Measurements from ENCODE around the gene CDCA3.
A peak's percentile ranks its signal among the peaks of the same experiment; 100 is the strongest.

Gene CDCA3

GRCh38 chr12:6824085-6824775, 26.9 kb downstream of the CDCA3 start:
- no peak overlapping the region for H3K27ac Mint-ChIP-seq
- H3K4me3 Mint-ChIP-seq: peak overlapping the region; percentile 77
- TF ChIP-seq CTCF (IDR thresholded peaks at IDR 0.05): no peak
- peaks cover 88% of the 10 kb centered on the region for H3K4me1 Mint-ChIP-seq
- DNase-seq: no peak
- H3K9me3 Mint-ChIP-seq: no peaks in the 10 kb centered on the region
- peaks cover 12% of the 10 kb centered on the region for H3K36me3 Mint-ChIP-seq (ENCODE audit: low read depth)
- peaks cover 16% of the 10 kb centered on the region for H3K27me3 Mint-ChIP-seq (ENCODE audit: low read depth, poor library complexity)

GRCh38 chr12:6823182-6824084, 27.7 kb downstream of the CDCA3 start:
- no peaks in the 10 kb centered on the region for H3K9me3 Mint-ChIP-seq
- H3K4me1 Mint-ChIP-seq: peaks cover 94% of the 10 kb centered on the region
- H3K27me3 Mint-ChIP-seq (ENCODE audit: low read depth, poor library complexity): peaks cover 16% of the 10 kb centered on the region
- no peak for DNase-seq
- peak overlapping the region; percentile 90 for H3K4me3 Mint-ChIP-seq
- peak overlapping the region; percentile 41 for H3K27ac Mint-ChIP-seq
- no peak for TF ChIP-seq CTCF (IDR thresholded peaks at IDR 0.05)
- peaks cover 12% of the 10 kb centered on the region for H3K36me3 Mint-ChIP-seq (ENCODE audit: low read depth)

- Mint-ChIP-seq H3K9me3 (no peaks in the 10 kb centered on the region), H3K4me1 (peaks cover 97% of the 10 kb centered on the region), H3K27ac (peak overlapping the region; percentile 46), H3K36me3 (ENCODE audit: low read depth) (peaks cover 12% of the 10 kb centered on the region), H3K4me3 (peak overlapping the region; percentile 90), H3K27me3 (ENCODE audit: low read depth, poor library complexity) (peaks cover 16% of the 10 kb centered on the region)
- no peak for TF ChIP-seq CTCF (IDR thresholded peaks at IDR 0.05)
- DNase-seq: no peak
Observed at GRCh38 chr12:6822426-6823135, 28.5 kb downstream of the CDCA3 start.

GRCh38 chr12:6821591-6822425, 29.3 kb downstream of the CDCA3 start, which contains the start of gene GPR162:
TSS of gene GPR162 (plus strand) at chr12:6821821. CDS start at chr12:6823899, 2,078 bp downstream.
- peak; percentile 85 for DNase-seq
- peaks cover 12% of the 10 kb centered on the region for H3K36me3 Mint-ChIP-seq (ENCODE audit: low read depth)
- no peaks in the 10 kb centered on the region for H3K9me3 Mint-ChIP-seq
- H3K4me1 Mint-ChIP-seq: peaks cover 97% of the 10 kb centered on the region
- H3K27me3 Mint-ChIP-seq (ENCODE audit: low read depth, poor library complexity): peaks cover 16% of the 10 kb centered on the region
- H3K4me3 Mint-ChIP-seq: peak within 1 kb of the TSS; percentile 90
- TF ChIP-seq CTCF (IDR thresholded peaks at IDR 0.05): no peak
- peak within 1 kb of the TSS; percentile 99 for H3K27ac Mint-ChIP-seq

GRCh38 chr12:6820166-6820565, 30.9 kb downstream of the CDCA3 start:
- H3K9me3 Mint-ChIP-seq: no peaks in the 10 kb centered on the region
- no peak for TF ChIP-seq CTCF (IDR thresholded peaks at IDR 0.05)
- H3K27ac Mint-ChIP-seq: peak overlapping the region; percentile 99
- H3K4me3 Mint-ChIP-seq: peak overlapping the region; percentile 90
- peaks cover 7% of the 10 kb centered on the region for H3K36me3 Mint-ChIP-seq (ENCODE audit: low read depth)
- DNase-seq: no peak
- peaks cover 9% of the 10 kb centered on the region for H3K27me3 Mint-ChIP-seq (ENCODE audit: low read depth, poor library complexity)
- peaks cover 95% of the 10 kb centered on the region for H3K4me1 Mint-ChIP-seq

All from nephron progenitor cell (in vitro differentiated cells).